Keratinocyte (primary cell): Measurements from ENCODE around the gene C12orf50. TPM values are rescaled to one million over a fixed set of nuclear protein-coding genes. Genes with fewer than 3 reads are reported as not detected.
A peak's percentile ranks its signal among the peaks of the same experiment; 100 is the strongest.

Source experiments
- DNase-seq: peaks from one replicate; pipeline ENCODE4 v3.0.0-alpha.2; 2011; ENCODE audit warnings: low read depth, missing footprints, low spot score
- FAIRE-seq: peaks from 2 replicates; lab custom pipeline; 2011; peaks lifted over from hg19 to GRCh38; lab: Jason Lieb, UNC
- H2AFZ ChIP-seq: 2 replicates; pipeline ENCODE4 v1.6.0; 2012; ENCODE audit warnings: low read length, control low read depth, inconsistent platforms; ENCODE audit not compliant: control insufficient read depth
- H3K27ac ChIP-seq: 2 replicates; pipeline ENCODE4 v1.5.1; 2011; ENCODE audit warnings: low read length; ENCODE audit not compliant: control insufficient read depth, insufficient read depth
- H3K27me3 ChIP-seq: 3 replicates; pipeline ENCODE4 v1.6.0; 2011; ENCODE audit warnings: low read length; ENCODE audit not compliant: control insufficient read depth, insufficient read depth; ENCODE audit errors: extremely low read depth
- H3K36me3 ChIP-seq, 2 experiments: 2 replicates in 1 of 2; 3 replicates in 1 of 2; pipeline ENCODE4 v1.5.1; 2011; ENCODE audit warnings: low read length in 2 of 2, mild to moderate bottlenecking in 1 of 2; ENCODE audit not compliant: control insufficient read depth in 2 of 2, insufficient read depth in 2 of 2; ENCODE audit errors: extremely low read depth in 1 of 2
- H3K4me1 ChIP-seq: 3 replicates; pipeline ENCODE4 v1.5.1; 2011; ENCODE audit warnings: low read length; ENCODE audit not compliant: control insufficient read depth, insufficient read depth; ENCODE audit errors: extremely low read depth
- H3K4me2 ChIP-seq: 3 replicates; pipeline ENCODE4 v1.6.0; 2011; ENCODE audit warnings: low read depth, low read length; ENCODE audit not compliant: control insufficient read depth, insufficient read depth; ENCODE audit errors: extremely low read depth
- H3K4me3 ChIP-seq, 3 experiments: fragments of 200-600 bp in 1 of 3; sonication (generic) in 1 of 3; 2 replicates in 2 of 3; 3 replicates in 1 of 3; pipeline ENCODE4 v1.5.1; 2011 to 2016; ENCODE audit warnings: low read length in 3 of 3, mild to moderate bottlenecking in 3 of 3, control low read depth in 2 of 3, inconsistent platforms in 1 of 3, low read depth in 1 of 3, mixed read lengths in 1 of 3, mixed run types in 1 of 3, moderate library complexity in 1 of 3; ENCODE audit not compliant: control insufficient read depth in 2 of 3, insufficient read depth in 2 of 3; ENCODE audit errors: extremely low read depth in 1 of 3
- H3K79me2 ChIP-seq: 2 replicates; pipeline ENCODE4 v1.6.0; 2012; ENCODE audit warnings: low read length; ENCODE audit not compliant: control insufficient read depth, insufficient read depth
- H3K9ac ChIP-seq: 3 replicates; pipeline ENCODE4 v1.6.0; 2011; ENCODE audit warnings: low read length; ENCODE audit not compliant: control insufficient read depth, insufficient read depth; ENCODE audit errors: extremely low read depth
- H3K9me1 ChIP-seq: 3 replicates; pipeline ENCODE4 v1.6.0; 2011; ENCODE audit warnings: low read length; ENCODE audit not compliant: control insufficient read depth, insufficient read depth; ENCODE audit errors: extremely low read depth
- H3K9me3 ChIP-seq: 2 replicates; pipeline ENCODE4 v1.5.1; 2012; ENCODE audit warnings: low read depth, low read length; ENCODE audit not compliant: control insufficient read depth
- H4K20me1 ChIP-seq: 3 replicates; pipeline ENCODE4 v1.6.0; 2011; ENCODE audit warnings: low read length; ENCODE audit not compliant: control insufficient read depth, insufficient read depth; ENCODE audit errors: extremely low read depth
- CTCF ChIP-seq, 3 experiments: IDR thresholded peaks in 1 of 3; conservative IDR thresholded peaks in 1 of 3; optimal IDR thresholded peaks in 1 of 3; 2 replicates in 2 of 3; 3 replicates in 1 of 3; pipeline versions ENCODE3 to v1.5.1; 2011; ENCODE audit warnings: low read length in 3 of 3, mild to moderate bottlenecking in 3 of 3, moderate library complexity in 2 of 3, control low read depth in 1 of 3, inconsistent platforms in 1 of 3; ENCODE audit not compliant: insufficient read depth in 2 of 3; ENCODE audit errors: extremely low read depth in 1 of 3
- EZH2 ChIP-seq: IDR thresholded peaks from one replicate; pipeline ENCODE4 v1.6.1; 2012; ENCODE audit warnings: inconsistent platforms, mild to moderate bottlenecking, low read length, moderate library complexity
- dilution Hi-C: fragments of 300-500 bp; cut with MboI; formaldehyde crosslinking; loops from one replicate; pipeline ENCODE4 v1.7.0; 2020; ENCODE audit warnings: low sequenced_read_pairs; ENCODE audit not compliant: extremely low pct_ligation_motif_present
- polyA plus RNA-seq, 5 experiments: library from polyadenylated mRNA; depleted of rRNA in 3 of 5; stranded (reverse) in 3 of 5; stranded (forward) in 1 of 5; unstranded in 1 of 5; fragments of >200 nt; gene quantifications; 1 replicate in 1 of 5; 2 replicates in 3 of 5; 3 replicates in 1 of 5; pipeline versions ENCODE4 v1.2.1 to v1.2.3, GENCODE V29; 2011 to 2012; ENCODE audit warnings: missing spikeins in 2 of 5, low read depth in 1 of 5, low replicate concordance in 1 of 5

C12orf50 gene
- polyA plus RNA-seq, 1 donor (not counting 4 experiments of a cell fraction or from before 2014, with no cell fraction given) = not detected

GRCh38 chr12:88063375-88063774, 34.2 kb upstream of the C12orf50 start:
- peak overlapping the region; percentile 22 for H3K4me2 ChIP-seq
- no peaks in the 10 kb centered on the region for H3K79me2 ChIP-seq
- dilution Hi-C loops = no loop called here
- peaks cover 0 to 3% of the 10 kb centered on the region in 2 experiments for H3K36me3 ChIP-seq
- H3K4me1 ChIP-seq = peaks cover 4% of the 10 kb centered on the region
- DNase-seq = no peak
- TF ChIP-seq CTCF (optimal IDR thresholded peaks at IDR 0.05 in 1 of 3, IDR thresholded peaks at IDR 0.05 in 1 of 3, conservative IDR thresholded peaks at IDR 0.05 in 1 of 3; ENCODE audit: extremely low read depth in 1 of 3, insufficient read depth in 2 of 3, low read length in 3 of 3) (no peak), EZH2 (no peak)
- no peaks in the 10 kb centered on the region for H3K9me3 ChIP-seq
- H2AFZ ChIP-seq = peak overlapping the region; percentile 33
- no peaks in the 10 kb centered on the region for H3K27me3 ChIP-seq
- H4K20me1 ChIP-seq = no peaks in the 10 kb centered on the region
- H3K9ac ChIP-seq = no peak overlapping the region
- H3K9me1 ChIP-seq = no peaks in the 10 kb centered on the region
- H3K4me3 ChIP-seq = no peak overlapping the region
- no peak for FAIRE-seq
- H3K27ac ChIP-seq = no peak overlapping the region

- H3K79me2 ChIP-seq = no peaks in the 10 kb centered on the region
- H2AFZ ChIP-seq = no peak overlapping the region
- H3K4me2 ChIP-seq = no peak overlapping the region
- no peaks in the 10 kb centered on the region for H3K9me3 ChIP-seq
- peaks cover 4% of the 10 kb centered on the region for H3K4me1 ChIP-seq
- dilution Hi-C loops = no loop called here
- DNase-seq = no peak
- no peaks in the 10 kb centered on the region for H3K27me3 ChIP-seq
- no peak overlapping the region for H3K4me3 ChIP-seq
- no peaks in the 10 kb centered on the region for H3K9me1 ChIP-seq
- TF ChIP-seq EZH2 (no peak), CTCF (optimal IDR thresholded peaks at IDR 0.05 in 1 of 3, IDR thresholded peaks at IDR 0.05 in 1 of 3, conservative IDR thresholded peaks at IDR 0.05 in 1 of 3; ENCODE audit: extremely low read depth in 1 of 3, insufficient read depth in 2 of 3, low read length in 3 of 3) (no peak)
- H4K20me1 ChIP-seq = no peaks in the 10 kb centered on the region
- no peak overlapping the region for H3K9ac ChIP-seq
- FAIRE-seq = no peak
- H3K27ac ChIP-seq = no peak overlapping the region
- H3K36me3 ChIP-seq = peaks cover 0 to 3% of the 10 kb centered on the region in 2 experiments
Measured at GRCh38 chr12:88062474-88062873, 33.3 kb upstream of the C12orf50 start.
